HG03342 (cell line): Measurements from ENCODE around the gene ESYT2.
"Not testable (repeated sequence)": the region's sequence is repeated elsewhere in the genome, so short reads cannot be mapped to it uniquely, and the experiment has no call there.

Experiments used
- ATAC-seq: cut with Tn5 transposase; IDR thresholded peaks from one replicate; pipeline ENCODE4 v1.9.1; 2021; ENCODE audit warnings: mild to moderate bottlenecking, moderate library complexity; ENCODE audit not compliant: unreplicated experiment

The ESYT2 gene

DNA sequence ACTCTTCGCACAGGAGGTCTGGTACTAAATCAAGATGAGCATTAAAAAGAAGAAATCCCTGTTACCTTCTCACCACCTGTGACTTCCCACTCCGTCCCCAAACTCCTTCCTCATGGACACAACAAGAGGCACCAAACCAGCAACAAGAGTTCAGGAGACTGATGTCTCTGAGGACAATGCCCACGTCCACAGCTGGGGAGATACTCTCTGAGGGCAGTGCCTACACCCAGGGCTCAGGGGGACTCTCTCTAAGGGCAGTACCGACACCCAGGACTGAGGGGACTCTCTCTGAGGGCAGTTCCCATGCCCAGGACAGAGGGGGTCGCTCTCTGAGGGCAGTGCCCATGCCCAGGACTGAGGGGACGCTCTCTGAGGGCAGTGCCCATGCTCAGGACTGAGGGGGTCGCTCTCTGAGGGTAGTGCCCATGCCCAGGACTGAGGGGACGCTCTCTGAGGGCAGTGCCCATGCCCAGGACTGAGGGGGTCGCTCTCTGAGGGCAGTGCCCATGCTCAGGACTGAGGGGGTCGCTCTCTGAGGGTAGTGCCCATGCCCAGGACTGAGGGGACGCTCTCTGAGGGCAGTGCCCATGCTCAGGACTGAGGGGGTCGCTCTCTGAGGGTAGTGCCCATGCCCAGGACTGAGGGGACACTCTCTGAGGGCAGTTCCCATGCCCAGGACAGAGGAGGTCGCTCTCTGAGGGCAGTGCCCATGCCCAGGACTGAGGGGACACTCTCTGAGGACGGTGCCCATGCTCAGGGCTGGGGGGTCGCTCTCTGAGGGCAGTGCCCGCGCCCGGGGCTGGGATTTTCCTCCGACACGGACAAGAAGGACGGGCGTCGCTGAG, 125.4 kb downstream of the ESYT2 start:
- ATAC-seq, result not testable (repeated sequence)

DNA sequence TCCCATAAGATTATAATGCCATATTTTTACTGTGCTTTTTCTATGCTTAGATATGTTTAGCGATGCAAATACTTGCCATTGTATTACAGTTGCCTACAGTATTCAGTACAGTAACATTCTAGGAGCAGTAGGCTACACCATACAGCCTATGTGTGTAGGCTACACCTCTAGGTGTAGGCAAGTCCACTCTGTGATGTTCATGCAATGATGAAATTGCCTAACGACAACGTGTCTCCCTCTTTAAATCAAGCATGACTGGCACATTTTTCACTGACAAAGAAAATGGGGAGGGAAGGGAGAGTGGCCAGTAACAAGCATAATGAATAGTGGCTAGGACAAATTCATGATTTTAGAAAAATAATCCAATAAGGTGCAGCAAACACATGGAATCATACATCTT, 126.4 kb downstream of the ESYT2 start:
- ATAC-seq, result no peak

DNA sequence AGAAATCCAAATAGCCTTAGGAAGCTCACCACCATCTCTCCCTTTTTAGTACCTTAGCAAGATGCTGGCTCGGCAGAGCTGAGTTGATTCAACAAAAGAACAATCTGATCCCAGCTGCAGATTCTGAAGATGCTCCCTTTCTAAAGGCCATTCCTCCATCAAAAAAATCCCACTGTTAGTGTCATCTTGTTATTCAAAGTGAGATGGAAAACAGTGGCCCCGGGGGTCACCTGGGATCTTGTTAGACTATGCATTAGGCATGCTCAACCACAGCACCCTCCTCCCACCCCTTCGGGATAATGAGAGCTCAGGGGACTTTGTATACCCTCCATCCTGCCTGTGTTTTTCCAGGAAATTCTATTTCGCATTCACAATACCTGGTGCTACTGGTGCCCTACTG, 127.1 kb downstream of the ESYT2 start:
- ATAC-seq, result no peak

DNA sequence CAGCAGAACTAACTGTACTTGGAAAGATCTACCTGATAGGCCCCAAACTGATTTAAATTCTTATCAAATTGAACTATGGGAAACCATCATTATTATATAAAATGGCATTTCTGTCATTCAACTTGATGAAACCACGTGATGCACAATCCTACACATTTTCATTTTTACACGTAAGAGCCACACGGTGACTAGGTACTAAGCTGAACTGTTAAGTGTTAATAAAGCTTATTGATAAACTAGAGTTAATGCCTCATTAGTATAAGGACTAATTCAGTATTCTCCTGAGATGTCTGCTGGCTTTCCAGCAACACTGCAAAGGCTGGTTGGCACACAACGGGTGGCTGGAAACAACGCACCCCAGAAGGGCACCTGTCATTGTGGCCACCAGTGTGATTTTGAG, 129.3 kb downstream of the ESYT2 start:
- no peak for ATAC-seq

DNA sequence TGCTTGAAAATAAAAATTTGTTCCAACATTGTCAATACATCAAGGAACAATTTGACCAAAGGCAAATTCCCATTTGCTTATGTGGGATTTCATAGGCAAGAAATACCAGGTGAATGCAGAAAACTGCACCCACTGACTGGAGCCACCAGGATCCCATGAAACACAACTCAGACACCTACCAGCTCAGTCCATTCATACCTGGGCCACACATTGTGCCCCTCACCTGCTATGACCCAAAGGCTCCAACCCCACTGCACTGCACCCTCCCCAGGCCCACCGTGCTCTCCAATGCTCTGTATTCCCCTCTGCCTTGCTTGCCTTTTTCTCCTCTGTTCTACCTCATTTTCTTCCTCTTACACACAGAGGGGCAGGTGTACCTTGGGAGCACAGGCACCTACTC, 130.0 kb downstream of the ESYT2 start:
- ATAC-seq, result no peak

DNA sequence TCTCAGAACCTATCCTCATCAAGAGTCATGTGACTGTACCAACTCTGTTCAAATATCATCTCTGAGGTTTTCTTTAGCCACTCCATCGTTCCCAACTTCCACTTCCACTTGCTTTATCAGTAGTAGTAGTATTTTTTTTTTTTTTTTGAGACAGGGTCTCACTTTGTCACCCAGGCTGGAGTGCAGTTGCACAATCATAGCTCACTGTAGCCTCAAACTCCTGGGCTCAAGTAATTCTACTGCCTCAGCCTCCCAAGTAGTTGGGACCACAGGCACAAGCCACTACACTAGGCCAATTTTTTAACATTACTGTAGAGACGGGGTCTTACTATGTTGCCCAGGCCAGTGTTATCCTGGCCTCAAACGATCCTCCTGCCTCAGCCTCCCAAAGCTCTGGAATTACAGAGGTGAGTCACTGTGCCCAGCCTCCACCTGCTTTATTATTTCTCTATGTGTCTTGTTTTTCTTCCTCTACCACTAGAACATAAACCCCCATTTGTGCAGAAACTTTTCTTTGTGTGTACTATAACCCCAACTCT, 130.6 kb downstream of the ESYT2 start:
- ATAC-seq, result no peak

DNA sequence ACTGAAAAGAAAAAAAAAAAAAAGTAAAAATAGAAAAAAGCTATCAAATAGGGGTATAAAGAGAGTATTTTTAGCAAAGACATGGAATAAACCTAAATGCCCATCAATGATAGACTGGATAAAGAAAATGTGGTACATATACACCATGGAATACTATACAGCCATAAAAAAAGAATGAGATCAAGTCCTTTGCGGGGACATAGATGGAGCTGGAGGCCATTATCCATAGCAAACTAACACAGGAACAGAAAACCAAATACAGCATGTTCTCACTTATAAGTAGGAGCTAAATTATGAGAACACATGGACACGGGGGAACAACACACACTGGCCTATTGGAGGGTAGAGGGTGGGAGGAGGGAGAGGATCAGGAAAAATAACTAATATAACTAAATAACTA, 131.7 kb downstream of the ESYT2 start:
- not testable (repeated sequence) for ATAC-seq

DNA sequence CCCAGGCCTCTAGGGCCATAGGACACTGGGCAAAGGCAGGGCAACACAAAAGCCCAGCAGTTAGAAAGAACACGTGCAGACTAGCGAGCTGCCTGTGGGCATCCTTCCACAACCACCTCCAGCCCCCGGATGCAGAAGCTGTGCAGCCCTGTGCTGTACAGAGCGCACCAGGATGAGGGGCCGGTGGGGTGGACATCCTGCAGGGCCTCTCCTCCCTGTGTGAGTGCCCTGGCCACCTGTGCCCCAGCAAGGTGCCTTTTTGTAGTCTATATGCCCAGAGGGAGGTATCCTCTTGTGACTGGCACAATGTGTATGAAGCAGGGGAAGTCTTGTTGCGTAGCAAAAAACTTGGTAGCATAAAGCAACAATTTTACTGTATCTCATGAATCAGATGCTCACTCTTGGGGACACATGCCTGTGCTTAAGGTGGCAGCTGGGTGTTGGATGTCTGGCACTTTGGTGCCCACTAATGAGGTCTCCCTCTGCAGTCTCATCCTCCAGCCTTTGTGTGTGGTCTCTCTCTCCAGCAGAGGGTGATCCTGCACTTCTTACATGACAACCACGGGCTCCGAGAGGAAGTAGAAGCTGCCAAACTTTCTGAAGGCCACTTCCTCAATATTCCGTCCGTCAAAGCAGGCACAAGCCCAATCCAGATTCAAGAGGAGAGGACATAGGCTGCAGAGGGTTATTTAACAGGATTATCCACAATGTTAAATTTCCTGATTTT, 133.4 kb downstream of the ESYT2 start:
- peak; percentile 83 for ATAC-seq

DNA sequence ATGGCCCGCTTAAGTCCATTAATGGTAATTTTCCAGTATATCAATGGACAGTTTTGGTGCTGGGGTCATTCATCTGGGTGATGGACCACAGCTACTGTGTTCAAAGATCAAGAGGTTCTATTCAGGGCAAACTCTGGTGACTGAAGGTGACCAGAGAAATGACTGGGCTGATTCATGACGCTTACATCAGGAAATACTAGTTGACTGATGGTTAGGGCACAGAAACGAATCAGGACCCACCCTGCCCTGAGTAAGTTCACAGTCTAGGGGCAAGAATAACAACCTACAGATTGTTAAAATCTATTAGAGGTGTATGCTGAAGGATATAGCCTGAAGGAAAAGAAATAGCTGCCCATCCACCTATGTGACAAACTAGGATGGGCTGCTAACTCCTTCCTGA, 134.3 kb downstream of the ESYT2 start:
- ATAC-seq, result no peak

DNA sequence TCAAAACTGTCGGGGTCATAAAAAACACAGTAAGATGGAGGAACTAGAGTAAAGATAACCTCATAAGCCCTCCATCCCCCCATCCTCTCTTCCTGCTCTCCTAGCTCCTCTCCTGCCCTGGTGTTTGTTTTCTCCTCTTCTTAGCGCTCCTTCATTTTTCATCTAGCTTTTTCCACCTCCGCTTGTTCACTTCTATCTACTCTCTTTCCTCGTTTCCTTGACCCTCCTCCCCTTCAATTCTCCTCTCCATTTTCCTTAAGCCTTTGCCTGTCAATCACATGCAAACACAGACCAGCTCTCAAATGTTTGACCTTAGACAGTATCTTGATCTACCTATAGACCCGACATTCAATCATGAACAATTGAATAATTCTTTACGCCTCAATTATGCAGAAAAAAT, 134.7 kb downstream of the ESYT2 start:
- ATAC-seq, result no peak

DNA sequence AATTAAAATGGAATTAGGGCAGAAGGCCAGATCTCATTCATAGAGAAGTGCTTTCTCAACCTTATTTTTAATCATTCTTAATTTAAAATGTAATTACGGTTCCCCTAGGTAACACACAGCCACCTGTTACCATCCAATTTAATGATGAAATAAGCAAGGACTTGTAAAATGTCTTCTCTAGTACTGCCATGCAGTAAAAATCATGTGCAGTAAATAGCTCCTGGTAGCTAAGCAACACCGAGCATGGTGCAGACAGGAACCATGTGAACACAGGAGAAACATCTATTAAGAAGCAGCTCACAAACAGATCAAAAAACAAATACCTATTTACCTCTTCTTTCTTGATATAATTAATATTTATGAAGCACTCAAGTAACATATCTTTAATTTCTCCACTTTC, 139.8 kb downstream of the ESYT2 start:
- ATAC-seq, result no peak

DNA sequence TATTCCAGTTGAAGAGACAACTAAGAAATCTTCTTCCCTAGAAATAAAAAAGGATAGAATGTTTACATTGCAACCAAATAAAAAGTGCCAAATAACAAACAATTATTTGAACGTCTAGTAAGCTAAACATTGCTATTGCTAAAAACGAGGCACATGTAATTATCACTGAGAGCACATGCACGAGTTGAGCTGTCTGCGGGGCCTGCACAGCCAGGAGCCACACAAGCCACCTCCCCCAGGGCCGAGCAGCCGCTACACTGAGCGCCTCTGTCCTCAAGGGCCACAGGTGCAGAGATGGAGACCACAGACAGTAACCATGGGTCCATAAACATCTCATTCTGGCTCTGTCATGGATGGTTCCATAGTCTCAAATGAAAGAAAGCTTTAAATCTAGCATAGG, 141.9 kb downstream of the ESYT2 start:
- no peak for ATAC-seq

DNA sequence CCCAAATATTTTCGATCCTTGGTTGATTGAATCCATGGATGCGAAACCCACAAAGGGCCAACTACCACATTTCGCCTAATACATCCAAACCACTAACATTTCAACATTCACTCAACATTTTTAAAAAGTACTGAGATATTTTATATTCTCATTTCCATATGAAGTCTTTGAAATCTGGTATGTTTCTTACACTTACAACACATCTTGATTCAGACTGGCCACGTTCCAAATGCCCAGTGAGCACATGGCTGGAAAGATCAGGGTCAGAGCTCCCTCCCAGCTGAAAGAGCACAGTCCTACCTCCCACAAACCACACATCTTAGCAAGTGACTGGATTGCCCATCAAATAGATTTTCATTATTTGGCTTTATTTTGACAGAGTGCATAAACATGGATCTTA, 143.6 kb downstream of the ESYT2 start:
- no peak for ATAC-seq

DNA sequence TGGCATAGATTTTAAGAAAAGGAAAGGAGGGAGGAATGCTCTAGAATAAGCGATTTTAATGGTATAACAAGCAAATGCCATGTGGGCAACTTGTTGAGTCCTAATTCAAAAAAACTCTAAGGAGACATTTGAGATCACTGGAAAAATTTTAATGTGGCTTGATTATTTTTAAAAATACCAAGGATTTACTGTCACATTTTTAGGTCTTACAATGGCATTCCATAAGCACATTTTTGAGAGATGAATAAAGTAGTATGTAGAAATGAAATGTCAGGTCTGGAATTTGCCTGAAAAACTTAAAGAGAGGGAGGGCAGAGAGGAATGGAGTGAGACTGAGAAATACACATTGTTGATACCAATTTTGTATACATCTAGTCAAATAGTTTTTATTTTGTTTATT, 145.0 kb downstream of the ESYT2 start:
- no peak for ATAC-seq

DNA sequence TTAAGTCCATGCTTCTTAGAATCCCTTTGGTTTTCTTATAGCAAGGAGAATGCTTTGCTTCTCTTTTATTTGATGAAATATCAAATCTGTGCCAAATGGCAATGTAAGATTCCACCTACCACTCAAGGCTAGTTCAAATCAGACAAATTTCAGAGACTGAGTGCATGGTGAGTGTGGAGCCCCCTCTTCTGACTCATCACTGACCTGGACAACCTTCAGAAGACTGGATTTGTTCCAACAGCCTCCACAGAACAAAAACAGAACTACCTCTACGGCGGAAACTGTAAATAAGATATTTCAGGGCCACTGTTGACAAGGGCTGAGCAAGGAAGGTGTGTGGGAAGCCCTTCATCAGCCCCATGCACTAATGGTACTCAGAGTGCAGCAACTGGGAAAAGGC, 145.8 kb downstream of the ESYT2 start:
- no peak for ATAC-seq

DNA sequence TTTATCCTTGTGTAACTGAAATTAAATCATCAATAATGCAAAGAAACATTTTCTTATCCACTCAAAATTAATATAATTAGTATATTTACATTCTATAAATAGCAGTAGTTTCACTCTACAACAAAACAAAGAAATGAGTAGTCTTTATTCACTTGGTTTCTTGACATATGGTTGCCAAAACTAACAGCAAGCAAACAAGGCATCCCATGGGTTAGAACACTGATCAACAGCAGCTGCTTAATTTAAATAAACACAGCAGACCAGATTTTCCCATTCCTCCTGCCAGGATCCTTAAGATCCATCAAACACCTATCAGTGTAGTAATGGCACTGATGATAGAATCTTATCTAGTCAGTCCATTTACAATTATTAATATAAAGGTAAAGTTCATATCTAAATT, 146.9 kb downstream of the ESYT2 start:
- ATAC-seq, result no peak
